ENCODE data around the gene PDE4D. TPM values are rescaled to one million over a fixed set of nuclear protein-coding genes. Genes with fewer than 3 reads are reported as not detected.

The PDE4D gene
- total and polyA plus RNA-seq, 12 donors = 1.2 to 18.9 (median 2.1) TPM

- TF ChIP-seq POLR2A (IDR thresholded peaks at IDR 0.05) = no peak
- no peak for TF ChIP-seq CTCF (IDR thresholded peaks at IDR 0.05)
- DNase-seq = no peak
- WGBS, 4 donors = 89 to 97% (median 93%) methylated on average over 1 of the region's 1 CpG
- no peaks in the 10 kb centered on the region for H3K36me3 ChIP-seq (replicated peaks in 1 of 2)
- no peak overlapping the region for H3K27ac ChIP-seq
- no peaks in the 10 kb centered on the region for H3K9me3 ChIP-seq (replicated peaks in 1 of 3)
- no peaks in the 10 kb centered on the region for H3K27me3 ChIP-seq
- intact Hi-C loops (cut with DNase I) = no loop called here
- no peaks in the 10 kb centered on the region for H3K4me1 ChIP-seq (replicated peaks in 1 of 2)
- H3K4me3 ChIP-seq = no peak overlapping the region
These were observed 774.0 kb downstream of the PDE4D start for GRCh38 chr5:59119480-59119879.

GRCh38 chr5:59117320-59117719, 776.2 kb downstream of the PDE4D start:
- DNase-seq = no peak
- Histone ChIP-seq H3K4me1 (replicated peaks in 1 of 2) (no peaks in the 10 kb centered on the region), H3K4me3 (no peak overlapping the region), H3K27ac (no peak overlapping the region), H3K27me3 (no peaks in the 10 kb centered on the region), H3K36me3 (replicated peaks in 1 of 2) (no peaks in the 10 kb centered on the region), H3K9me3 (replicated peaks in 1 of 3) (no peaks in the 10 kb centered on the region)
- intact Hi-C loops (cut with DNase I) = no loop called here
- TF ChIP-seq CTCF (IDR thresholded peaks at IDR 0.05) = no peak
- TF ChIP-seq POLR2A (IDR thresholded peaks at IDR 0.05) = no peak
- 72 to 82% (median 79%) methylated on average over 3 of the region's 3 CpGs for WGBS, 4 donors

DNA sequence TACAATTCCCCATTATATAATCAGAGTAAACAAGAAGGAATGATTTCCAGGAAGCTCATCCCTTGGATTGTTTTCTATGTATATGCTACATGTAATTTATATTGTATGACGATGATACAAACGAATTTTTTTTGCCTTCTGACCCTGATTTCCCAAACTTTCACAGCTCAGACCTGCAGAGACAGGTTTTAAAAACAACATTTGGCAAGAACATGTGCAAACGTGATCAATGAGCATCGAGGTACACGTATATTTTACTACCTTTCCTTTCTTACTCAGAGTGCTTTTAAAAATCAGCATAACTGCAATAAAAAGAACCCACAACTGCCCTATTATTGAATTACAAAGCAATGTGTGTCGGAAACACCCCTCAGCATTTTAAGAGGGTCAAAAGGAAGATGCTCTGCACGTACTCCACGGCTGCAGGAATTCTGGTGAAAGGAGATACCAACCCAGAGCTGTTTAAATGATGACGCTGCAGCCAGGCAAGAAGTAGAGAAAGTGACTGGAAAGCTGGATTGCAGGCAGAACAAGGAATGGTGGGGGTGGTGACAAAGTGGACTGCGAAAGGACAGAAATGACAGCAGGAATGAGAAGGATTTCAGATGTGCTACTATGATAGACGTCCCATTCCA, 777.2 kb downstream of the PDE4D start:
- no peak overlapping the region for H3K4me3 ChIP-seq
- intact Hi-C loops (cut with DNase I) = no loop called here
- H3K27me3 ChIP-seq = no peaks in the 10 kb centered on the region
- no peaks in the 10 kb centered on the region for H3K36me3 ChIP-seq (replicated peaks in 1 of 2)
- H3K27ac ChIP-seq = no peak overlapping the region
- no peaks in the 10 kb centered on the region for H3K9me3 ChIP-seq (replicated peaks in 1 of 3)
- TF ChIP-seq POLR2A (IDR thresholded peaks at IDR 0.05) = no peak
- no peak for TF ChIP-seq CTCF (IDR thresholded peaks at IDR 0.05)
- 70 to 80% (median 79%) methylated on average over 11 of the region's 11 CpGs for WGBS, 4 donors
- DNase-seq = no peak
- H3K4me1 ChIP-seq (replicated peaks in 1 of 2) = no peaks in the 10 kb centered on the region

- H3K27ac ChIP-seq = no peak overlapping the region
These were observed 778.2 kb downstream of the PDE4D start for GRCh38 chr5:59115345-59115744.

More at GRCh38 chr5:59115345-59115744, 778.2 kb downstream of the PDE4D start:
- H3K4me3 ChIP-seq = no peak overlapping the region
- H3K9me3 ChIP-seq (replicated peaks in 1 of 3) = no peaks in the 10 kb centered on the region
- H3K4me1 ChIP-seq (replicated peaks in 1 of 2) = no peaks in the 10 kb centered on the region
- no peak for TF ChIP-seq POLR2A (IDR thresholded peaks at IDR 0.05)
- no peak for TF ChIP-seq CTCF (IDR thresholded peaks at IDR 0.05)
- DNase-seq = no peak
- H3K27me3 ChIP-seq = no peaks in the 10 kb centered on the region
- H3K36me3 ChIP-seq (replicated peaks in 1 of 2) = no peaks in the 10 kb centered on the region
- intact Hi-C loops (cut with DNase I) = no loop called here
